WTC11 (cell line): Measurements from ENCODE around the gene FAU. TPM values are rescaled to one million over a fixed set of nuclear protein-coding genes. Genes with fewer than 3 reads are reported as not detected.

Experiments used
- ATAC-seq: fragments of 200-7000 bp; cut with Tn5 transposase; 2 replicates; pipeline ENCODE4 v1.10.0; 2021; ENCODE audit warnings: mild to moderate bottlenecking, moderate library complexity
- CTCF ChIA-PET: fragments of 300-600 bp; sonication (Branson Sonifier 250); formaldehyde crosslinking; loops from one replicate; lab custom pipeline; 2021; ENCODE audit warnings: antibody characterized with exemption; lab: Charles Lee
- POLR2A ChIA-PET: fragments of 350-600 bp; sonication (Branson Sonifier 250); formaldehyde crosslinking; loops from one replicate; lab custom pipeline; 2021; ENCODE audit warnings: antibody characterized with exemption; lab: Charles Lee
- DNase-seq: peaks from one replicate; pipeline ENCODE4 v3.0.0; 2021; ENCODE audit warnings: low spot score
- H3K27ac Mint-ChIP-seq: 2 replicates; pipeline ENCODE4 v1.8.0; 2021; ENCODE audit warnings: mixed read lengths
- H3K27me3 Mint-ChIP-seq: 2 replicates; pipeline ENCODE4 v1.8.0; 2021; ENCODE audit warnings: low read depth, mild to moderate bottlenecking, moderate library complexity, mixed read lengths
- H3K36me3 Mint-ChIP-seq: 2 replicates; pipeline ENCODE4 v1.8.0; 2021; ENCODE audit warnings: mixed read lengths
- H3K4me1 Mint-ChIP-seq: 2 replicates; pipeline ENCODE4 v1.8.0; 2022; ENCODE audit warnings: mixed read lengths
- H3K4me3 Mint-ChIP-seq: 2 replicates; pipeline ENCODE4 v1.8.0; 2021; ENCODE audit warnings: mild to moderate bottlenecking, moderate library complexity, mixed read lengths
- H3K9me3 Mint-ChIP-seq: 2 replicates; pipeline ENCODE4 v1.8.0; 2021; ENCODE audit warnings: mixed read lengths
- GTF2I ChIP-seq: fragments of 250-450 bp; sonication (Bioruptor Pico); conservative IDR thresholded peaks from 2 replicates; pipeline ENCODE4 v1.4.0; 2021; ENCODE audit warnings: mild to moderate bottlenecking
- HMGA2 ChIP-seq: fragments of 250-450 bp; sonication (Bioruptor Pico); IDR thresholded peaks from 2 replicates; pipeline ENCODE4 v1.4.0; 2021; ENCODE audit warnings: mild to moderate bottlenecking, moderate library complexity
- OVOL2 ChIP-seq: fragments of 250-450 bp; sonication (Bioruptor Pico); IDR thresholded peaks from 2 replicates; pipeline ENCODE4 v1.9.0; 2021; ENCODE audit warnings: mild to moderate bottlenecking, borderline replicate concordance
- RORB ChIP-seq: fragments of 250-450 bp; sonication (Bioruptor Pico); IDR thresholded peaks from 2 replicates; pipeline ENCODE4 v1.9.0; 2021; ENCODE audit warnings: mild to moderate bottlenecking
- TP53 ChIP-seq: sonication (generic); formaldehyde crosslinking; IDR thresholded peaks from 2 replicates; pipeline ENCODE4 v1.8.1; 2023; ENCODE audit warnings: mild to moderate bottlenecking, missing genetic modification reagents
- ZBTB21 ChIP-seq: sonication (generic); formaldehyde crosslinking; IDR thresholded peaks from 2 replicates; pipeline ENCODE4 v1.8.1; 2023; ENCODE audit warnings: mild to moderate bottlenecking, missing genetic modification reagents, borderline replicate concordance
- ZNF219 ChIP-seq: sonication (generic); formaldehyde crosslinking; IDR thresholded peaks from 2 replicates; pipeline ENCODE4 v1.8.0; 2023; ENCODE audit warnings: missing genetic modification reagents, mild to moderate bottlenecking, borderline replicate concordance
- ZNF232 ChIP-seq: sonication (generic); formaldehyde crosslinking; IDR thresholded peaks from 2 replicates; pipeline ENCODE4 v1.8.0; 2022; ENCODE audit warnings: mild to moderate bottlenecking, missing genetic modification reagents
- ZNF671 ChIP-seq: fragments of 250-450 bp; sonication (Bioruptor Pico); IDR thresholded peaks from 2 replicates; pipeline ENCODE4 v1.8.0; 2021; ENCODE audit warnings: mild to moderate bottlenecking
- total RNA-seq: library from RNA; stranded (reverse); gene quantifications from 3 replicates; pipeline ENCODE4 v1.2.3, GENCODE V29; 2021
- TF ChIP-seq, protein P1 (sequence below): fragments of 200-600 bp; IDR thresholded peaks from 2 replicates; pipeline ENCODE4 v1.8.0; 2022; ENCODE audit warnings: antibody characterized with exemption
- TF ChIP-seq, protein P2 (sequence below): sonication (generic); formaldehyde crosslinking; IDR thresholded peaks from 2 replicates; pipeline ENCODE4 v1.8.0; 2022; ENCODE audit warnings: mild to moderate bottlenecking, missing genetic modification reagents
- TF ChIP-seq, protein P3 (sequence below): sonication (generic); formaldehyde crosslinking; IDR thresholded peaks from 2 replicates; pipeline ENCODE4 v1.8.0; 2022; ENCODE audit warnings: missing genetic modification reagents
- TF ChIP-seq, protein P4 (sequence below): sonication (generic); formaldehyde crosslinking; IDR thresholded peaks from 2 replicates; pipeline ENCODE4 v1.8.0; 2023; ENCODE audit warnings: missing genetic modification reagents
- TF ChIP-seq, protein P5 (sequence below): fragments of 250-450 bp; sonication (Bioruptor Pico); IDR thresholded peaks from 2 replicates; pipeline ENCODE4 v1.9.0; 2021; ENCODE audit warnings: mild to moderate bottlenecking
- TF ChIP-seq, protein P6 (sequence below): sonication (generic); formaldehyde crosslinking; IDR thresholded peaks from 2 replicates; pipeline ENCODE4 v1.8.1; 2023; ENCODE audit warnings: mild to moderate bottlenecking, moderate library complexity, missing genetic modification reagents

Gene FAU
- total RNA-seq, 1 experiment from 2014 or later: 991 TPM

DNA sequence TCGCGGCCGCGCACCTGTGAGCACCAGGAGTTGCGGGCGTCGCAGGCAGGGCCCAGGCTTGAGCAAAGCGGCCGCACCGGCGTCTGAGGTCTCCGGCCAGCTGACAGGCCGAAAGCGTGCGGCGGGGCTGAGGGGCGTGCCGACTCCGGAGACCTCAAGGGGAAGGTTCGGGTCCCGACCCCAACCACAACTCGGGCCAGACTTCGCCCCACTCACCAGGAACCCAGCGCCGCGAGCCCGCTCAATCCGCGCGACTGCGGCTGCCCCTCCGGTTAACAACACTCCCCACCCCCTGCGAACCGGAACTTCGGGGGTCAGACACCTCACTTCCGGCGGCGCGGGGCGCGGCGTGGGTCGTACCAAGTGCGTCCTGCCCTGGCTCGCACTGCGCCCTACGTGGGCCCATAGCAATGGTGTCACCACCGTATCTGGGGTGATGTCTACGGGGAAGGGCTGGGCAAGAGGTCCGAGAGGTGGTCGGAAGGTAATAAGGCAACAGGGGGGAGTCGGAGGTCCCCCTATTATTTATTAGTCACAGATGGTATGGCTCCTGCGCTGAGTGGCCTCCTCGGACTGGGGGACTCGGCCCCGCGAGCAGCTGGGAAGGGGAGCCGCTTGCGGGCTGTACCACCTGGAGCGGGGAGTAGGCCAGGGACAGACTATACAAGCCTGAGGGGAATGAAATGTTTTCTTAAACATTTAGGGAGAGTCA is 12.5 kb upstream of the FAU start, which contains the start of gene SYVN1 (continued):
- TF ChIP-seq, protein P1, sequence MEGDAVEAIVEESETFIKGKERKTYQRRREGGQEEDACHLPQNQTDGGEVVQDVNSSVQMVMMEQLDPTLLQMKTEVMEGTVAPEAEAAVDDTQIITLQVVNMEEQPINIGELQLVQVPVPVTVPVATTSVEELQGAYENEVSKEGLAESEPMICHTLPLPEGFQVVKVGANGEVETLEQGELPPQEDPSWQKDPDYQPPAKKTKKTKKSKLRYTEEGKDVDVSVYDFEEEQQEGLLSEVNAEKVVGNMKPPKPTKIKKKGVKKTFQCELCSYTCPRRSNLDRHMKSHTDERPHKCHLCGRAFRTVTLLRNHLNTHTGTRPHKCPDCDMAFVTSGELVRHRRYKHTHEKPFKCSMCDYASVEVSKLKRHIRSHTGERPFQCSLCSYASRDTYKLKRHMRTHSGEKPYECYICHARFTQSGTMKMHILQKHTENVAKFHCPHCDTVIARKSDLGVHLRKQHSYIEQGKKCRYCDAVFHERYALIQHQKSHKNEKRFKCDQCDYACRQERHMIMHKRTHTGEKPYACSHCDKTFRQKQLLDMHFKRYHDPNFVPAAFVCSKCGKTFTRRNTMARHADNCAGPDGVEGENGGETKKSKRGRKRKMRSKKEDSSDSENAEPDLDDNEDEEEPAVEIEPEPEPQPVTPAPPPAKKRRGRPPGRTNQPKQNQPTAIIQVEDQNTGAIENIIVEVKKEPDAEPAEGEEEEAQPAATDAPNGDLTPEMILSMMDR: no peak
- no peak for TF ChIP-seq ZBTB21 (CRISPR knock-in tag)

DNA sequence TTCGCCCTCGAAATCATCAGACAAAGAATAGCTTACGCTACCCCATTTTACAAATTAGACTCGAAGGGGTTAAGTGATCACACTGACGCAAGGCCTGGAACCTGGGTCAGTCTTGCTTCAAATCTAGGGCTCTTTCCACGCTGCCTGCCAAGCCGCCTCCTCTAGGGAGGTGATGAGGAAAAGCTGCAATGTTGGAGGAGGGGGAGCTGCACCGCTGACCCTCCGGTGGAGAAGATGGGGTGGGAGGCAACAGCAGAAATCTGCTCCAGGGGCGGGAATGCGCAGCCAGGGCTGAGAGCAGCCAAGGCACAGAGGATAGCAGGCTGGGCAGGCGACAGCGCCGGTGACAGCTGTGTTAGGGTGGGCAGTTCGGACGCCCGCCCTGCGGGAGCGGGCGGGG is 11.8 kb upstream of the FAU start:
- DNase-seq (no peak), ATAC-seq (no peak)
- TF ChIP-seq RORB (CRISPR knock-in tag): no peak
- ChIA-PET CTCF (interaction anchor here (2.4 to 3.7 kb wide), 4 partner anchors 11 to 48 kb away, joined by 13 to 40 read pairs (median 26); partner anchors contain the start of genes CAPN1, FAU, MRPL49 and TM7SF2), POLR2A (no interaction called here)
- Mint-ChIP-seq H3K36me3 (peaks cover 15% of the 10 kb centered on the region), H3K4me1 (peaks cover 18% of the 10 kb centered on the region), H3K9me3 (no peaks in the 10 kb centered on the region), H3K27me3 (no peaks in the 10 kb centered on the region; the same call in 1 of the 2 replicates), H3K4me3 (peak overlapping the region; percentile 98), H3K27ac (peak overlapping the region; percentile 97)

DNA sequence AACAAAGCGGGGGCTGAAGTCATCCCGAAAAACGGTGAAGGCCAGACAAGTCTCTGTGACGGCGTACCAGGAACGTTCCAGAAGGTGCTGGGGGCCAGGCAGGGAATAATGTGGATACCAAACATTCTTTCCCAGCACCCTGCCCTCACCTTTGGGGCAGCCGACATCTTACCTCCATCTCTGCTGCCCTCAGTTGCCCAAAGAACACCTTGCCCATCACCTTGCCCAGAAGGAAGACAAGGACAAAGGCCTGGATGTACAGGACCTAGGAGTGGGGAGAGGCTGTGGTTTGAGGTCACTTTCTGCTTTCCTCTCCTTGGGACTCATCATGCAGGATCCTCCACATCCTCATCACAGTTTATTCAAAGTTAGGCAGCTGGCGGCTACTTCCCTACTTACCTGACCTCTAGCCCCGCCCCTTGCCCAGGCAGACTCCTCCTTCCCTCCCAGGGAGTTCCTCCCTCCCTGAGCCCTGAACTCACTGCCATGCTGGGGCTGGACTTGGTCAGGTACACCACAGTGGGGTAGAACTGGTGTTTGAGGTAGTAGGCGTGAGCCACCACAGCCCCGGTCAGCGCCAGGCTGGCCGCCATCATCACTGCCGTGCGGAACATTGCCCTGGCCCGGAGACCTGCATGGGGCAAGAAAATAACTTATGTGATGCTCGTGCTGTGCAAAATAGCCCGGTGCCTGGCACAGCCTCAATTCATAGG is 11.2 kb upstream of the FAU start:
- peaks cover 18% of the 10 kb centered on the region for H3K4me1 Mint-ChIP-seq
- no peaks in the 10 kb centered on the region for H3K9me3 Mint-ChIP-seq
- H3K4me3 Mint-ChIP-seq: peak overlapping the region; percentile 98
- DNase-seq: peak; percentile 74
- ChIA-PET CTCF (interaction anchor here (2.4 to 3.7 kb wide), 3 partner anchors 15 to 48 kb away, joined by 18 to 40 read pairs (median 35); partner anchors contain the start of genes CAPN1, TM7SF2 and ZNHIT2), POLR2A (no interaction called here)
- H3K27ac Mint-ChIP-seq: peak overlapping the region; percentile 97
- ATAC-seq: peak; percentile 46
- no peaks in the 10 kb centered on the region for H3K27me3 Mint-ChIP-seq
- peaks cover 15% of the 10 kb centered on the region for H3K36me3 Mint-ChIP-seq
- no peak for TF ChIP-seq ZNF232 (CRISPR knock-in tag)
- TF ChIP-seq, protein P2, sequence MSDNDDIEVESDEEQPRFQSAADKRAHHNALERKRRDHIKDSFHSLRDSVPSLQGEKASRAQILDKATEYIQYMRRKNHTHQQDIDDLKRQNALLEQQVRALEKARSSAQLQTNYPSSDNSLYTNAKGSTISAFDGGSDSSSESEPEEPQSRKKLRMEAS (CRISPR knock-in tag): no peak

DNA sequence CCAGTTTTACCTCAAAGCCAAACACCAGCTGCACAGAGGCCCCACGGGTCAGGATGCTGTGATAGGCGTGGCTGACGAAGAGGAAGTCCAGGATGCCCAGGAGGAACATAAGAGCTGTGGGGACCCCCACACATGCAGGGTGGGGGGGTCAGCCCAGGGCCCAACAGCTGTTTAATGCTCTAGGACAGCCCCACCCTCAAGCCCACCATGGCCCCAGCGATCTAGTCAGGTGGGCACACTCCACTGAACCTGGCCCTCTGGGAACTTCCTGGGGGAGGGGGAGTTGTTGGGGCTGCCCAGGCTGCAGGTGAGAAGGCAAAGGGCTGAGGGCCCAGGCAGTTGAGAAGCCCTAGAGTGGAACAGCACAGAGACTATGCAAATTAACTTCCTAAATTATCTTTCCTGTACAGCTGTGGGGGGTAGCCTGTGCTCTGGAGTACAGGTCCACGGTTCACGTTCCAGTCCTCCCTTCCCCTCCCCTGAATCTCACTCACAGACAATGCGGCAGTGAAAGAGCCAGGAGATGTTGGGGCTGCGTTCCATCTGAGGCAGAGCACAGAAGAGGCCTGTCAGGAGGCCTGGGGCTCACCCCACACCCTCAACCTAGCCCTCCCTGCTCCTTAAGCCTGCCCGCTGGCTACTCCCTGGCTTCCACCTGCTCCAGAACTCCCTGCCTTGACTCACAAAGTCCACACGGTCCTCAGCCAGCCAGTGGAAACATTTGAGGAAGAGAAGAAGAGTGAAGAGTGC is 10.5 kb upstream of the FAU start:
- TF ChIP-seq ZNF219 (CRISPR knock-in tag) (no peak), GTF2I (CRISPR knock-in tag) (no peak), ZNF671 (CRISPR knock-in tag) (no peak), OVOL2 (CRISPR knock-in tag) (no peak), TP53 (CRISPR knock-in tag) (no peak), HMGA2 (no peak)
- TF ChIP-seq, protein P2 (CRISPR knock-in tag): no peak
- TF ChIP-seq, protein P3, sequence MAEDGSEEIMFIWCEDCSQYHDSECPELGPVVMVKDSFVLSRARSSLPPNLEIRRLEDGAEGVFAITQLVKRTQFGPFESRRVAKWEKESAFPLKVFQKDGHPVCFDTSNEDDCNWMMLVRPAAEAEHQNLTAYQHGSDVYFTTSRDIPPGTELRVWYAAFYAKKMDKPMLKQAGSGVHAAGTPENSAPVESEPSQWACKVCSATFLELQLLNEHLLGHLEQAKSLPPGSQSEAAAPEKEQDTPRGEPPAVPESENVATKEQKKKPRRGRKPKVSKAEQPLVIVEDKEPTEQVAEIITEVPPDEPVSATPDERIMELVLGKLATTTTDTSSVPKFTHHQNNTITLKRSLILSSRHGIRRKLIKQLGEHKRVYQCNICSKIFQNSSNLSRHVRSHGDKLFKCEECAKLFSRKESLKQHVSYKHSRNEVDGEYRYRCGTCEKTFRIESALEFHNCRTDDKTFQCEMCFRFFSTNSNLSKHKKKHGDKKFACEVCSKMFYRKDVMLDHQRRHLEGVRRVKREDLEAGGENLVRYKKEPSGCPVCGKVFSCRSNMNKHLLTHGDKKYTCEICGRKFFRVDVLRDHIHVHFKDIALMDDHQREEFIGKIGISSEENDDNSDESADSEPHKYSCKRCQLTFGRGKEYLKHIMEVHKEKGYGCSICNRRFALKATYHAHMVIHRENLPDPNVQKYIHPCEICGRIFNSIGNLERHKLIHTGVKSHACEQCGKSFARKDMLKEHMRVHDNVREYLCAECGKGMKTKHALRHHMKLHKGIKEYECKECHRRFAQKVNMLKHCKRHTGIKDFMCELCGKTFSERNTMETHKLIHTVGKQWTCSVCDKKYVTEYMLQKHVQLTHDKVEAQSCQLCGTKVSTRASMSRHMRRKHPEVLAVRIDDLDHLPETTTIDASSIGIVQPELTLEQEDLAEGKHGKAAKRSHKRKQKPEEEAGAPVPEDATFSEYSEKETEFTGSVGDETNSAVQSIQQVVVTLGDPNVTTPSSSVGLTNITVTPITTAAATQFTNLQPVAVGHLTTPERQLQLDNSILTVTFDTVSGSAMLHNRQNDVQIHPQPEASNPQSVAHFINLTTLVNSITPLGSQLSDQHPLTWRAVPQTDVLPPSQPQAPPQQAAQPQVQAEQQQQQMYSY (CRISPR knock-in tag): no peak
- TF ChIP-seq, protein P4, sequence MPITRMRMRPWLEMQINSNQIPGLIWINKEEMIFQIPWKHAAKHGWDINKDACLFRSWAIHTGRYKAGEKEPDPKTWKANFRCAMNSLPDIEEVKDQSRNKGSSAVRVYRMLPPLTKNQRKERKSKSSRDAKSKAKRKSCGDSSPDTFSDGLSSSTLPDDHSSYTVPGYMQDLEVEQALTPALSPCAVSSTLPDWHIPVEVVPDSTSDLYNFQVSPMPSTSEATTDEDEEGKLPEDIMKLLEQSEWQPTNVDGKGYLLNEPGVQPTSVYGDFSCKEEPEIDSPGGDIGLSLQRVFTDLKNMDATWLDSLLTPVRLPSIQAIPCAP (CRISPR knock-in tag): no peak
- TF ChIP-seq, protein P5, sequence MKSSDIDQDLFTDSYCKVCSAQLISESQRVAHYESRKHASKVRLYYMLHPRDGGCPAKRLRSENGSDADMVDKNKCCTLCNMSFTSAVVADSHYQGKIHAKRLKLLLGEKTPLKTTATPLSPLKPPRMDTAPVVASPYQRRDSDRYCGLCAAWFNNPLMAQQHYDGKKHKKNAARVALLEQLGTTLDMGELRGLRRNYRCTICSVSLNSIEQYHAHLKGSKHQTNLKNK (CRISPR knock-in tag): no peak
- TF ChIP-seq, protein P6, sequence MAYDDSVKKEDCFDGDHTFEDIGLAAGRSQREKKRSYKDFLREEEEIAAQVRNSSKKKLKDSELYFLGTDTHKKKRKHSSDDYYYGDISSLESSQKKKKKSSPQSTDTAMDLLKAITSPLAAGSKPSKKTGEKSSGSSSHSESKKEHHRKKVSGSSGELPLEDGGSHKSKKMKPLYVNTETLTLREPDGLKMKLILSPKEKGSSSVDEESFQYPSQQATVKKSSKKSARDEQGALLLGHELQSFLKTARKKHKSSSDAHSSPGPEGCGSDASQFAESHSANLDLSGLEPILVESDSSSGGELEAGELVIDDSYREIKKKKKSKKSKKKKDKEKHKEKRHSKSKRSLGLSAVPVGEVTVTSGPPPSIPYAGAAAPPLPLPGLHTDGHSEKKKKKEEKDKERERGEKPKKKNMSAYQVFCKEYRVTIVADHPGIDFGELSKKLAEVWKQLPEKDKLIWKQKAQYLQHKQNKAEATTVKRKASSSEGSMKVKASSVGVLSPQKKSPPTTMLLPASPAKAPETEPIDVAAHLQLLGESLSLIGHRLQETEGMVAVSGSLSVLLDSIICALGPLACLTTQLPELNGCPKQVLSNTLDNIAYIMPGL (CRISPR knock-in tag): no peak
- POLR2A ChIA-PET: interaction anchor here (1.8 kb wide), 1 partner anchor 11 kb away, joined by 7 read pairs; the partner anchor contains the start of genes FAU and MRPL49
- H3K27ac Mint-ChIP-seq: 0 out of 2 replicates have a peak overlapping the region, but pooled peaks have one; percentile 60
- CTCF ChIA-PET: interaction anchor here (3.1 to 3.7 kb wide), 3 partner anchors 15 to 49 kb away, joined by 13 to 40 read pairs (median 35); partner anchors contain the start of genes CAPN1, TM7SF2 and ZNHIT2
- H3K27me3 Mint-ChIP-seq: no peaks in the 10 kb centered on the region
- ATAC-seq (no peak), DNase-seq (no peak)
- H3K4me3 Mint-ChIP-seq: peak overlapping the region; percentile 98
- peaks cover 16% of the 10 kb centered on the region for H3K36me3 Mint-ChIP-seq
- peaks cover 18% of the 10 kb centered on the region for H3K4me1 Mint-ChIP-seq
- no peaks in the 10 kb centered on the region for H3K9me3 Mint-ChIP-seq
